Activated naive CD4-positive, alpha-beta T cell treated with anti-CD3 and anti-CD28 coated beads, Interleukin-2, amount 10 ng/mL, durations not matched to agents 7 days and 5 days (primary cell): ENCODE data around the gene ENPP5.
A peak's percentile ranks its signal among the peaks of the same experiment; 100 is the strongest.
"Not testable (repeated sequence)": the region's sequence is repeated elsewhere in the genome, so short reads cannot be mapped to it uniquely, and the experiment has no call there.

Source experiments
- CTCF ChIA-PET: fragments of 350-600 bp; sonication (Branson Sonifier 250); formaldehyde crosslinking; loops from one replicate; lab custom pipeline; 2021; ENCODE audit warnings: antibody characterized with exemption; lab: Charles Lee
- DNase-seq: peaks from one replicate; pipeline ENCODE4 v3.0.0-alpha.2; 2020
- H3K27ac Mint-ChIP-seq: one replicate; pipeline ENCODE4 v1.8.0; 2021; ENCODE audit warnings: mild to moderate bottlenecking, moderate library complexity, mixed read lengths
- H3K27me3 Mint-ChIP-seq: one replicate; pipeline ENCODE4 v1.8.0; 2021; ENCODE audit warnings: mild to moderate bottlenecking, mixed read lengths
- H3K36me3 Mint-ChIP-seq: one replicate; pipeline ENCODE4 v1.8.0; 2021; ENCODE audit warnings: mixed read lengths
- H3K4me1 Mint-ChIP-seq: one replicate; pipeline ENCODE4 v1.8.0; 2021; ENCODE audit warnings: mixed read lengths
- H3K4me3 Mint-ChIP-seq: one replicate; pipeline ENCODE4 v1.8.0; 2021; ENCODE audit warnings: mild to moderate bottlenecking, moderate library complexity, mixed read lengths
- H3K9me3 Mint-ChIP-seq: one replicate; pipeline ENCODE4 v1.8.0; 2021; ENCODE audit warnings: mixed read lengths

Gene ENPP5

GRCh38 chr6:46201702-46202101, 30.9 kb upstream of the ENPP5 start:
- no peaks in the 10 kb centered on the region for H3K36me3 Mint-ChIP-seq
- DNase-seq = no peak
- CTCF ChIA-PET = interaction anchor here (0.6 kb wide), 1 partner anchor 1855 kb away, joined by 3 read pairs; no protein-coding TSS in a partner anchor
- H3K27me3 Mint-ChIP-seq = peaks cover 3% of the 10 kb centered on the region
- no peaks in the 10 kb centered on the region for H3K4me1 Mint-ChIP-seq
- H3K4me3 Mint-ChIP-seq = no peak overlapping the region
- no peak overlapping the region for H3K27ac Mint-ChIP-seq
- H3K9me3 Mint-ChIP-seq = no peaks in the 10 kb centered on the region

GRCh38 chr6:46199387-46199786, 28.6 kb upstream of the ENPP5 start:
- H3K36me3 Mint-ChIP-seq = no peaks in the 10 kb centered on the region
- H3K4me3 Mint-ChIP-seq = no peak overlapping the region
- H3K27ac Mint-ChIP-seq = no peak overlapping the region
- H3K9me3 Mint-ChIP-seq = no peaks in the 10 kb centered on the region
- no peak for DNase-seq
- peaks cover 3% of the 10 kb centered on the region for H3K27me3 Mint-ChIP-seq
- H3K4me1 Mint-ChIP-seq = no peaks in the 10 kb centered on the region
- CTCF ChIA-PET = no interaction called here

- Mint-ChIP-seq H3K36me3 (no peaks in the 10 kb centered on the region), H3K4me1 (no peaks in the 10 kb centered on the region), H3K4me3 (no peak overlapping the region), H3K9me3 (no peaks in the 10 kb centered on the region), H3K27me3 (peaks cover 31% of the 10 kb centered on the region), H3K27ac (no peak overlapping the region)
- no peak for DNase-seq
- CTCF ChIA-PET = no interaction called here
Observed at GRCh38 chr6:46191961-46192360, 21.2 kb upstream of the ENPP5 start.

- Mint-ChIP-seq H3K9me3 (no peaks in the 10 kb centered on the region), H3K4me1 (no peaks in the 10 kb centered on the region), H3K27me3 (peaks cover 28% of the 10 kb centered on the region), H3K36me3 (no peaks in the 10 kb centered on the region), H3K4me3 (no peak overlapping the region), H3K27ac (no peak overlapping the region)
- no peak for DNase-seq
- CTCF ChIA-PET = no interaction called here
Observed at GRCh38 chr6:46190889-46191288, 20.1 kb upstream of the ENPP5 start.

GRCh38 chr6:46189726-46190125, 18.9 kb upstream of the ENPP5 start:
- CTCF ChIA-PET = no interaction called here

GRCh38 chr6:46186583-46186982, 15.8 kb upstream of the ENPP5 start:
- Mint-ChIP-seq H3K27me3 (peaks cover 33% of the 10 kb centered on the region), H3K9me3 (no peaks in the 10 kb centered on the region), H3K4me3 (no peak overlapping the region), H3K4me1 (no peaks in the 10 kb centered on the region), H3K36me3 (no peaks in the 10 kb centered on the region), H3K27ac (no peak overlapping the region)
- CTCF ChIA-PET = no interaction called here
- DNase-seq = no peak

More at GRCh38 chr6:46189726-46190125, 18.9 kb upstream of the ENPP5 start:
- no peak overlapping the region for H3K27ac Mint-ChIP-seq
- H3K27me3 Mint-ChIP-seq = peaks cover 36% of the 10 kb centered on the region
- DNase-seq = no peak
- H3K9me3 Mint-ChIP-seq = no peaks in the 10 kb centered on the region
- H3K4me3 Mint-ChIP-seq = no peak overlapping the region
- no peaks in the 10 kb centered on the region for H3K4me1 Mint-ChIP-seq
- no peaks in the 10 kb centered on the region for H3K36me3 Mint-ChIP-seq

- Mint-ChIP-seq H3K4me1 (no peaks in the 10 kb centered on the region), H3K4me3 (no peak overlapping the region), H3K27me3 (peaks cover 31% of the 10 kb centered on the region), H3K9me3 (no peaks in the 10 kb centered on the region), H3K36me3 (no peaks in the 10 kb centered on the region), H3K27ac (no peak overlapping the region)
- no peak for DNase-seq
- CTCF ChIA-PET = no interaction called here
Observed at GRCh38 chr6:46184114-46184513, 13.3 kb upstream of the ENPP5 start.

- CTCF ChIA-PET = interaction anchor here (1.4 kb wide), 1 partner anchor 44 kb away, joined by 3 read pairs; no protein-coding TSS in a partner anchor
- Mint-ChIP-seq H3K4me1 (peaks cover 31% of the 10 kb centered on the region), H3K4me3 (no peak overlapping the region), H3K9me3 (no peaks in the 10 kb centered on the region), H3K27ac (no peak overlapping the region), H3K36me3 (no peaks in the 10 kb centered on the region), H3K27me3 (peaks cover 51% of the 10 kb centered on the region)
- no peak for DNase-seq
Observed at GRCh38 chr6:46175976-46176375, 5.2 kb upstream of the ENPP5 start.

GRCh38 chr6:46175446-46175845, 4.7 kb upstream of the ENPP5 start:
- no peak overlapping the region for H3K4me3 Mint-ChIP-seq
- peak overlapping the region; percentile 89 for H3K27ac Mint-ChIP-seq
- H3K27me3 Mint-ChIP-seq = peaks cover 54% of the 10 kb centered on the region
- H3K9me3 Mint-ChIP-seq = no peaks in the 10 kb centered on the region
- CTCF ChIA-PET = interaction anchor here (1.4 kb wide), 1 partner anchor 44 kb away, joined by 3 read pairs; no protein-coding TSS in a partner anchor
- no peaks in the 10 kb centered on the region for H3K36me3 Mint-ChIP-seq
- no peak for DNase-seq
- H3K4me1 Mint-ChIP-seq = peaks cover 34% of the 10 kb centered on the region

- H3K27ac Mint-ChIP-seq = peak overlapping the region; percentile 89
Observed at GRCh38 chr6:46174904-46175303, 4.1 kb upstream of the ENPP5 start.

GRCh38 chr6:46172176-46172575, 1.4 kb upstream of the ENPP5 start:
- CTCF ChIA-PET = interaction anchor here (0.6 kb wide), 1 partner anchor 343 kb away, joined by 3 read pairs; no protein-coding TSS in a partner anchor
- Mint-ChIP-seq H3K4me1 (peaks cover 39% of the 10 kb centered on the region), H3K9me3 (no peaks in the 10 kb centered on the region), H3K36me3 (no peaks in the 10 kb centered on the region), H3K27ac (no peak overlapping the region), H3K27me3 (peaks cover 49% of the 10 kb centered on the region), H3K4me3 (no peak overlapping the region)
- DNase-seq = no peak

More at GRCh38 chr6:46174904-46175303, 4.1 kb upstream of the ENPP5 start:
- no peak overlapping the region for H3K4me3 Mint-ChIP-seq
- H3K4me1 Mint-ChIP-seq = peaks cover 39% of the 10 kb centered on the region
- peaks cover 57% of the 10 kb centered on the region for H3K27me3 Mint-ChIP-seq
- no peaks in the 10 kb centered on the region for H3K9me3 Mint-ChIP-seq
- CTCF ChIA-PET = no interaction called here
- no peaks in the 10 kb centered on the region for H3K36me3 Mint-ChIP-seq
- no peak for DNase-seq

- no peaks in the 10 kb centered on the region for H3K9me3 Mint-ChIP-seq
- H3K4me1 Mint-ChIP-seq = no peaks in the 10 kb centered on the region
- no peak for DNase-seq
- no peak overlapping the region for H3K4me3 Mint-ChIP-seq
- H3K27ac Mint-ChIP-seq = no peak overlapping the region
- H3K36me3 Mint-ChIP-seq = no peaks in the 10 kb centered on the region
- H3K27me3 Mint-ChIP-seq = peaks cover 11% of the 10 kb centered on the region
- CTCF ChIA-PET = no interaction called here
Observed at GRCh38 chr6:46160102-46160501, 10.7 kb downstream of the ENPP5 start.

- no peaks in the 10 kb centered on the region for H3K36me3 Mint-ChIP-seq
- CTCF ChIA-PET = no interaction called here
Observed at GRCh38 chr6:46159229-46159628, 11.6 kb downstream of the ENPP5 start.

GRCh38 chr6:46156701-46157100, 14.1 kb downstream of the ENPP5 start:
- Mint-ChIP-seq H3K27me3 (peaks cover 11% of the 10 kb centered on the region), H3K9me3 (no peaks in the 10 kb centered on the region), H3K4me3 (no peak overlapping the region), H3K27ac (no peak overlapping the region), H3K4me1 (no peaks in the 10 kb centered on the region), H3K36me3 (no peaks in the 10 kb centered on the region)
- CTCF ChIA-PET = no interaction called here
- no peak for DNase-seq

More at GRCh38 chr6:46159229-46159628, 11.6 kb downstream of the ENPP5 start:
- H3K9me3 Mint-ChIP-seq = no peaks in the 10 kb centered on the region
- no peak overlapping the region for H3K27ac Mint-ChIP-seq
- DNase-seq = no peak
- H3K27me3 Mint-ChIP-seq = peaks cover 11% of the 10 kb centered on the region
- no peak overlapping the region for H3K4me3 Mint-ChIP-seq
- H3K4me1 Mint-ChIP-seq = no peaks in the 10 kb centered on the region

- H3K4me3 Mint-ChIP-seq, H3K36me3 Mint-ChIP-seq, H3K9me3 Mint-ChIP-seq, H3K27me3 Mint-ChIP-seq, DNase-seq, H3K4me1 Mint-ChIP-seq, H3K27ac Mint-ChIP-seq, CTCF ChIA-PET: not testable (repeated sequence)
Observed at GRCh38 chr6:46149066-46149465, 21.7 kb downstream of the ENPP5 start.
